K562 (cell line): ENCODE results near the gene ADAM8. TPM values are rescaled to one million over a fixed set of nuclear protein-coding genes. Genes with fewer than 3 reads are reported as not detected.

Source experiments
- ATAC-seq: fragments of 200-7000 bp; cut with Tn5 transposase; 3 replicates; pipeline ENCODE4 v1.9.1; 2020; ENCODE audit warnings: moderate library complexity
- BruUV-seq: library from RNA; stranded (reverse); fragments of 400-500 nt; replicated peaks from 2 replicates; lab custom pipeline; 2021; lab: Mats Ljungman, UMichigan
- CTCF ChIA-PET: fragments of 300-600 bp; formaldehyde crosslinking; extraction: SDS; loops from one replicate; lab custom pipeline; 2021; ENCODE audit warnings: low intra/inter-chr PET ratio; lab: Yijun Ruan, JAX
- POLR2A ChIA-PET: fragments of 300-600, 350-650 bp; sonication (Branson Sonifier 250); formaldehyde crosslinking; extraction: SDS; loops from one replicate; lab custom pipeline; 2021; ENCODE audit warnings: antibody characterized with exemption, inconsistent platforms; lab: Yijun Ruan, JAX
- DNase-seq, 4 experiments: peaks; one replicate each; pipeline versions ENCODE4 v3.0.0 to v3.0.0-alpha.2; 2011 to 2018; ENCODE audit warnings: low spot score in 3 of 4, mixed read lengths in 3 of 4; ENCODE audit errors: extremely low read depth in 1 of 4
- FAIRE-seq: peaks from 2 replicates; lab custom pipeline; 2011; peaks lifted over from hg19 to GRCh38; lab: Jason Lieb, UNC
- H2AFZ ChIP-seq: 2 replicates; pipeline ENCODE4 v1.6.0; 2011; ENCODE audit warnings: low read depth, low read length, control low read depth, inconsistent platforms
- H3K27ac ChIP-seq: fragments of 200-600 bp; 3 replicates; pipeline ENCODE4 v1.8.0; 2011; ENCODE audit warnings: low read depth, mild to moderate bottlenecking, control low read depth, inconsistent platforms, low read length, moderate library complexity, mixed read lengths; ENCODE audit errors: extremely low read depth
- H3K27me3 ChIP-seq, 2 experiments: fragments of 300-600 bp in 1 of 2; 2 replicates in 1 of 2; 3 replicates in 1 of 2; pipeline versions ENCODE4 v1.6.0 to v1.8.0; 2011; ENCODE audit warnings: inconsistent platforms in 2 of 2, low read length in 2 of 2, mild to moderate bottlenecking in 1 of 2, mixed read lengths in 1 of 2, moderate library complexity in 1 of 2; ENCODE audit not compliant: control insufficient read depth in 2 of 2, insufficient read depth in 2 of 2
- H3K36me3 ChIP-seq: fragments of 300-600 bp; 3 replicates; pipeline ENCODE4 v1.8.0; 2011; ENCODE audit warnings: mild to moderate bottlenecking, low read length, inconsistent platforms; ENCODE audit not compliant: control insufficient read depth, insufficient read depth
- H3K4me1 ChIP-seq, 2 experiments: fragments of 200-600 bp in 1 of 2; replicated peaks in 1 of 2; 2 replicates in 1 of 2; 3 replicates in 1 of 2; pipeline versions ENCODE4 v1.5.1 to v1.8.0; 2011; ENCODE audit warnings: inconsistent platforms in 2 of 2, low read length in 2 of 2, mild to moderate bottlenecking in 1 of 2, mixed read lengths in 1 of 2, moderate library complexity in 1 of 2; ENCODE audit not compliant: control insufficient read depth in 2 of 2, insufficient read depth in 2 of 2
- H3K4me2 ChIP-seq: 2 replicates; pipeline ENCODE4 v1.6.1; 2011; ENCODE audit warnings: low read length, control low read depth, inconsistent platforms, mixed read lengths; ENCODE audit not compliant: insufficient read depth
- H3K4me3 ChIP-seq: fragments of 200-600 bp; sonication (generic), shearing (Covaris generic); 2 replicates; pipeline ENCODE4 v1.5.1; 2016; ENCODE audit warnings: control low read depth, inconsistent platforms
- H3K79me2 ChIP-seq: fragments of 200-600 bp; 3 replicates; pipeline ENCODE4 v1.8.0; 2011; ENCODE audit warnings: low read length, inconsistent platforms; ENCODE audit not compliant: control insufficient read depth, insufficient read depth
- H3K9ac ChIP-seq, 2 experiments: 2 replicates each; pipeline versions ENCODE4 v1.6.0 to v1.6.1; 2011; ENCODE audit warnings: low read depth in 2 of 2, low read length in 2 of 2, control low read depth in 1 of 2, inconsistent platforms in 1 of 2, mild to moderate bottlenecking in 1 of 2, mixed read lengths in 1 of 2; ENCODE audit not compliant: insufficient read depth in 1 of 2
- H3K9me1 ChIP-seq: one replicate; pipeline ENCODE4 v1.6.0; 2011; ENCODE audit warnings: inconsistent platforms, mild to moderate bottlenecking, low read length, moderate library complexity; ENCODE audit not compliant: control insufficient read depth, insufficient read depth
- H3K9me3 ChIP-seq: replicated peaks from 2 replicates; pipeline ENCODE4 v1.5.1; 2011; ENCODE audit warnings: low read depth, low read length, inconsistent platforms; ENCODE audit not compliant: control insufficient read depth, insufficient read depth
- H4K20me1 ChIP-seq: replicated peaks from 2 replicates; pipeline ENCODE4 v1.6.1; 2011; ENCODE audit warnings: low read length, inconsistent platforms, mixed read lengths; ENCODE audit not compliant: control insufficient read depth, insufficient read depth
- POLR2G ChIP-seq: fragments of 200-400 bp; formaldehyde crosslinking; IDR thresholded peaks from 2 replicates; pipeline ENCODE4 v1.6.1; 2017; ENCODE audit warnings: low read depth, mild to moderate bottlenecking, antibody characterized with exemption, low read length, moderate library complexity
- RBFOX2 ChIP-seq: fragments of 200-400 bp; formaldehyde crosslinking; IDR thresholded peaks from 2 replicates; pipeline ENCODE4 v1.6.1; 2017; ENCODE audit warnings: low read depth, mild to moderate bottlenecking, low read length, moderate library complexity
- WGBS: fragments of 100-300 bp; shearing (Covaris generic); methylation state at CpG from one replicate; pipeline ENCODE4 v1.1.6; 2016; ENCODE audit warnings: low coverage, mixed read lengths; ENCODE audit not compliant: insufficient coverage; ENCODE audit errors: missing lambda C conversion rate; 5-methylcytosine and 5-hydroxymethylcytosine counted together
- in situ Hi-C: fragments of 300-500 bp; cut with MboI; formaldehyde crosslinking; loops from 4 replicates; pipeline ENCODE4 v1.15.0; 2018; ENCODE audit warnings: inconsistent platforms, mixed read lengths
- intact Hi-C: fragments of 100-400 bp; cut with micrococcal nuclease; formaldehyde crosslinking; loops from 2 replicates; pipeline ENCODE4 v1.14.2; 2022
- polyA plus RNA-seq, 8 experiments: library from polyadenylated mRNA; depleted of rRNA in 4 of 8; stranded (reverse) in 5 of 8; unstranded in 3 of 8; fragments of >200 nt; fragmentation: Nextera tagmentation in 2 of 8; fragmentation: Illumina TruSeq in 1 of 8; extraction: Ambion mirVana in 2 of 8; extraction: Trizol in 1 of 8; gene quantifications; 2 replicates each; pipeline versions ENCODE4 v1.2.1 to v1.2.3, GENCODE V29; 2011 to 2014; ENCODE audit warnings: inconsistent platforms in 1 of 8, missing spikeins in 1 of 8
- total RNA-seq, 7 experiments: library from RNA; depleted of rRNA in 6 of 7; stranded (reverse); fragments of >200 nt in 6 of 7; fragmentation: Illumina TruSeq in 2 of 7; extraction: Trizol in 2 of 7; gene quantifications; 2 replicates each; pipeline versions ENCODE4 v1.2.1 to v1.2.3, GENCODE V29; 2011 to 2021; ENCODE audit warnings: low replicate concordance in 1 of 7
- TF ChIP-seq, protein P1 (sequence below): sonication (generic); formaldehyde crosslinking; IDR thresholded peaks from 2 replicates; pipeline ENCODE4 v1.8.0; 2023; ENCODE audit warnings: mild to moderate bottlenecking, missing genetic modification reagents

ADAM8 gene
- total and polyA plus RNA-seq, 9 of the 15 experiments (the other 6 are each of a cell fraction or from before 2014, with no cell fraction given) = 0.07 to 7.0 (median 1.1) TPM

GRCh38 chr10:133302230-133302629 is 25.6 kb upstream of the ADAM8 start:
- peaks cover 48% of the 10 kb centered on the region; the same call in 2 of the 3 replicates for H3K36me3 ChIP-seq
- ChIA-PET CTCF (no interaction called here), POLR2A (interaction anchor here (1.8 kb wide), 1 partner anchor 8 kb away, joined by 4 read pairs; no protein-coding TSS in a partner anchor)
- no peak overlapping the region for H3K4me2 ChIP-seq
- DNase-seq (no peak), FAIRE-seq (no peak), ATAC-seq (no peak)
- WGBS = 100% methylated on average over 5 of the region's 14 CpGs
- no peaks in the 10 kb centered on the region for H3K9me1 ChIP-seq
- in situ Hi-C loops = no loop called here
- peak overlapping the region in 1 of 2 experiments; percentile 26; a peak in 1 of 4 replicates for H3K9ac ChIP-seq
- H3K27ac ChIP-seq = no peak overlapping the region
- no peaks in the 10 kb centered on the region for H3K27me3 ChIP-seq
- intact Hi-C loops = no loop called here
- no TSS peak for BruUV-seq
- H4K20me1 ChIP-seq = no peaks in the 10 kb centered on the region; the same call in 1 of the 2 replicates
- H3K4me1 ChIP-seq = peaks cover 17 to 29% of the 10 kb centered on the region in 2 experiments
- H3K79me2 ChIP-seq = peaks cover 48% of the 10 kb centered on the region
- H3K9me3 ChIP-seq = no peaks in the 10 kb centered on the region
- H3K4me3 ChIP-seq = no peak overlapping the region
- H2AFZ ChIP-seq = no peak overlapping the region
- 0 out of 2 replicates have a peak, but pooled peaks have one; percentile 12 for TF ChIP-seq RBFOX2
- TF ChIP-seq, protein P1, sequence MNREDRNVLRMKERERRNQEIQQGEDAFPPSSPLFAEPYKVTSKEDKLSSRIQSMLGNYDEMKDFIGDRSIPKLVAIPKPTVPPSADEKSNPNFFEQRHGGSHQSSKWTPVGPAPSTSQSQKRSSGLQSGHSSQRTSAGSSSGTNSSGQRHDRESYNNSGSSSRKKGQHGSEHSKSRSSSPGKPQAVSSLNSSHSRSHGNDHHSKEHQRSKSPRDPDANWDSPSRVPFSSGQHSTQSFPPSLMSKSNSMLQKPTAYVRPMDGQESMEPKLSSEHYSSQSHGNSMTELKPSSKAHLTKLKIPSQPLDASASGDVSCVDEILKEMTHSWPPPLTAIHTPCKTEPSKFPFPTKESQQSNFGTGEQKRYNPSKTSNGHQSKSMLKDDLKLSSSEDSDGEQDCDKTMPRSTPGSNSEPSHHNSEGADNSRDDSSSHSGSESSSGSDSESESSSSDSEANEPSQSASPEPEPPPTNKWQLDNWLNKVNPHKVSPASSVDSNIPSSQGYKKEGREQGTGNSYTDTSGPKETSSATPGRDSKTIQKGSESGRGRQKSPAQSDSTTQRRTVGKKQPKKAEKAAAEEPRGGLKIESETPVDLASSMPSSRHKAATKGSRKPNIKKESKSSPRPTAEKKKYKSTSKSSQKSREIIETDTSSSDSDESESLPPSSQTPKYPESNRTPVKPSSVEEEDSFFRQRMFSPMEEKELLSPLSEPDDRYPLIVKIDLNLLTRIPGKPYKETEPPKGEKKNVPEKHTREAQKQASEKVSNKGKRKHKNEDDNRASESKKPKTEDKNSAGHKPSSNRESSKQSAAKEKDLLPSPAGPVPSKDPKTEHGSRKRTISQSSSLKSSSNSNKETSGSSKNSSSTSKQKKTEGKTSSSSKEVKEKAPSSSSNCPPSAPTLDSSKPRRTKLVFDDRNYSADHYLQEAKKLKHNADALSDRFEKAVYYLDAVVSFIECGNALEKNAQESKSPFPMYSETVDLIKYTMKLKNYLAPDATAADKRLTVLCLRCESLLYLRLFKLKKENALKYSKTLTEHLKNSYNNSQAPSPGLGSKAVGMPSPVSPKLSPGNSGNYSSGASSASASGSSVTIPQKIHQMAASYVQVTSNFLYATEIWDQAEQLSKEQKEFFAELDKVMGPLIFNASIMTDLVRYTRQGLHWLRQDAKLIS = no peak
- TF ChIP-seq POLR2G = 0 out of 2 replicates have a peak, but pooled peaks have one; percentile 13
